ENCODE results near the gene TBX1.

TBX1 gene

GRCh38 chr22:19747551-19747950 is 13.0 kb upstream of the TBX1 start:
- Histone ChIP-seq H4K20me1 (ENCODE audit: insufficient read depth) (no peaks in the 10 kb centered on the region), H3K27me3 (ENCODE audit: insufficient read depth, low read depth) (peaks cover 40% of the 10 kb centered on the region), H3K36me3 (ENCODE audit: insufficient read depth) (no peaks in the 10 kb centered on the region), H3K79me2 (ENCODE audit: insufficient read depth, low read depth) (no peaks in the 10 kb centered on the region), H3K4me1 (ENCODE audit: low read depth, poor library complexity, severe bottlenecking) (no peaks in the 10 kb centered on the region), H3K27ac (no peak overlapping the region), H3K4me3 (IDR thresholded peaks at IDR 0.05; ENCODE audit: insufficient read depth, low read depth, low read length) (no peak overlapping the region), H2AFZ (ENCODE audit: low read depth) (no peak overlapping the region), H3K4me2 (no peak overlapping the region), H3K9ac (no peak overlapping the region)
- TF ChIP-seq CTCF (conservative IDR thresholded peaks at IDR 0.05; ENCODE audit: low read depth, low read length): no peak

GRCh38 chr22:19748139-19748538 is 12.4 kb upstream of the TBX1 start:
- Histone ChIP-seq H4K20me1 (ENCODE audit: insufficient read depth) (no peaks in the 10 kb centered on the region), H3K4me3 (IDR thresholded peaks at IDR 0.05; ENCODE audit: insufficient read depth, low read depth, low read length) (no peak overlapping the region), H3K9ac (no peak overlapping the region), H3K4me1 (ENCODE audit: low read depth, poor library complexity, severe bottlenecking) (no peaks in the 10 kb centered on the region), H3K4me2 (no peak overlapping the region), H2AFZ (ENCODE audit: low read depth) (no peak overlapping the region), H3K36me3 (ENCODE audit: insufficient read depth) (no peaks in the 10 kb centered on the region), H3K79me2 (ENCODE audit: insufficient read depth, low read depth) (no peaks in the 10 kb centered on the region), H3K27me3 (ENCODE audit: insufficient read depth, low read depth) (peaks cover 42% of the 10 kb centered on the region), H3K27ac (no peak overlapping the region)
- no peak for TF ChIP-seq CTCF (conservative IDR thresholded peaks at IDR 0.05; ENCODE audit: low read depth, low read length)

- Histone ChIP-seq H3K27me3 (ENCODE audit: insufficient read depth, low read depth) (peaks cover 50% of the 10 kb centered on the region), H3K4me2 (no peak overlapping the region), H3K9ac (no peak overlapping the region), H4K20me1 (ENCODE audit: insufficient read depth) (no peaks in the 10 kb centered on the region), H2AFZ (ENCODE audit: low read depth) (no peak overlapping the region), H3K27ac (no peak overlapping the region), H3K36me3 (ENCODE audit: insufficient read depth) (no peaks in the 10 kb centered on the region), H3K4me1 (ENCODE audit: low read depth, poor library complexity, severe bottlenecking) (no peaks in the 10 kb centered on the region), H3K4me3 (IDR thresholded peaks at IDR 0.05; ENCODE audit: insufficient read depth, low read depth, low read length) (no peak overlapping the region), H3K79me2 (ENCODE audit: insufficient read depth, low read depth) (no peaks in the 10 kb centered on the region)
- TF ChIP-seq CTCF (conservative IDR thresholded peaks at IDR 0.05; ENCODE audit: low read depth, low read length): no peak
Measured at GRCh38 chr22:19748991-19749664, 11.4 kb upstream of the TBX1 start.

- Histone ChIP-seq H3K4me3 (IDR thresholded peaks at IDR 0.05; ENCODE audit: insufficient read depth, low read depth, low read length) (no peak overlapping the region), H2AFZ (ENCODE audit: low read depth) (no peak overlapping the region), H3K9ac (no peak overlapping the region), H3K4me1 (ENCODE audit: low read depth, poor library complexity, severe bottlenecking) (no peaks in the 10 kb centered on the region), H3K79me2 (ENCODE audit: insufficient read depth, low read depth) (no peaks in the 10 kb centered on the region), H3K27me3 (ENCODE audit: insufficient read depth, low read depth) (peaks cover 58% of the 10 kb centered on the region), H3K27ac (no peak overlapping the region), H3K4me2 (no peak overlapping the region), H4K20me1 (ENCODE audit: insufficient read depth) (no peaks in the 10 kb centered on the region), H3K36me3 (ENCODE audit: insufficient read depth) (no peaks in the 10 kb centered on the region)
- TF ChIP-seq CTCF (conservative IDR thresholded peaks at IDR 0.05; ENCODE audit: low read depth, low read length): no peak
Measured at GRCh38 chr22:19749876-19750275, 10.7 kb upstream of the TBX1 start.
